ENCODE results near the gene SLC32A1. TPM values are rescaled to one million over a fixed set of nuclear protein-coding genes. Genes with fewer than 3 reads are reported as not detected.

Gene SLC32A1
- total RNA-seq, 1 donor from 2014 or later = not detected

GRCh38 chr20:38747495-38748096 is 23.3 kb downstream of the SLC32A1 start:
- intact Hi-C loops (cut with DNase I) = no loop called here
- DNase-seq (ENCODE audit: low spot score) = no peak

GRCh38 chr20:38748097-38748860 is 24.0 kb downstream of the SLC32A1 start, which contains the start of gene ACTR5:
Gene ACTR5 (plus strand): TSS chr20:38748460. CDS start chr20:38748479, 19 bp downstream.
- peak; percentile 98 for DNase-seq (ENCODE audit: low spot score)
- intact Hi-C loops (cut with DNase I) = no loop called here

GRCh38 chr20:38748861-38749149 is 24.5 kb downstream of the SLC32A1 start:
- no peak for DNase-seq (ENCODE audit: low spot score)
- intact Hi-C loops (cut with DNase I) = no loop called here

DNA sequence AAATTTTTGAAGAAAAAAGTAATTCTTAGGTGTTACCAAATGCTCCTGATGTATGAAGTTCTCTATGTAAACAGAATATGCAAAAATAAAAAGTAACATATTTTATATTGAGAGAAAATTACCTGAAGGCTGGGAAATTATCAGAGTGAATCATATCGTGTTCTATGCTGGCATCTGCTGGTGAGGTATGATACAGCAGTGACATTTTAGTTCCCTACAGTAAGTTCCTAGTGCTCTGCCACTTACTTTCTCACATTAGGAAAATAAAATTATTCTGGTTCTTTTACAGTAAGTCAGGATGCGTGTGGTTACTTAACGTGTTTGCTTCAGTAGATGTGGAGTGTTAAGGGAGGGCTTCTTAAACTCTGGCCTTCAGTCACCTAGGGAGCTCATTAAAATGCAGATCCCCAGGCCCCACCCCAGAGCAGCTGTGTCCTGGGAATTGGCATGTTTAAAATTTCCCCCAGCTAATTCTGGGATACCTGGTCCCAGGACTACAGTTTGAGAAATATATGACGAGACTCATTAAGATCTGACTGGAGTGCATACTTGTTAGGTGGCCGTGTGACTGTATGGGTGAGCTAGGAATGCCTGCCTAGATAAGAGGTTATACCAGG is 27.2 kb downstream of the SLC32A1 start:
- no peak for DNase-seq (ENCODE audit: low spot score)
- intact Hi-C loops (cut with DNase I) = loop anchor here (10.0 kb wide), 1 partner anchor 143 kb away; no protein-coding TSS in a partner anchor

- intact Hi-C loops (cut with DNase I) = loop anchor here (10.0 kb wide), 1 partner anchor 143 kb away; no protein-coding TSS in a partner anchor
- DNase-seq (ENCODE audit: low spot score) = no peak
Observed at GRCh38 chr20:38752029-38752428, 27.7 kb downstream of the SLC32A1 start.

- intact Hi-C loops (cut with DNase I) = loop anchor here (10.0 kb wide), 1 partner anchor 140 kb away; no protein-coding TSS in a partner anchor
- no peak for DNase-seq (ENCODE audit: low spot score)
Observed at GRCh38 chr20:38754924-38755323, 30.6 kb downstream of the SLC32A1 start.

GRCh38 chr20:38755324-38755910 is 31.1 kb downstream of the SLC32A1 start:
- intact Hi-C loops (cut with DNase I) = loop anchor here (10.0 kb wide), 1 partner anchor 139 kb away; no protein-coding TSS in a partner anchor
- no peak for DNase-seq (ENCODE audit: low spot score)

DNA sequence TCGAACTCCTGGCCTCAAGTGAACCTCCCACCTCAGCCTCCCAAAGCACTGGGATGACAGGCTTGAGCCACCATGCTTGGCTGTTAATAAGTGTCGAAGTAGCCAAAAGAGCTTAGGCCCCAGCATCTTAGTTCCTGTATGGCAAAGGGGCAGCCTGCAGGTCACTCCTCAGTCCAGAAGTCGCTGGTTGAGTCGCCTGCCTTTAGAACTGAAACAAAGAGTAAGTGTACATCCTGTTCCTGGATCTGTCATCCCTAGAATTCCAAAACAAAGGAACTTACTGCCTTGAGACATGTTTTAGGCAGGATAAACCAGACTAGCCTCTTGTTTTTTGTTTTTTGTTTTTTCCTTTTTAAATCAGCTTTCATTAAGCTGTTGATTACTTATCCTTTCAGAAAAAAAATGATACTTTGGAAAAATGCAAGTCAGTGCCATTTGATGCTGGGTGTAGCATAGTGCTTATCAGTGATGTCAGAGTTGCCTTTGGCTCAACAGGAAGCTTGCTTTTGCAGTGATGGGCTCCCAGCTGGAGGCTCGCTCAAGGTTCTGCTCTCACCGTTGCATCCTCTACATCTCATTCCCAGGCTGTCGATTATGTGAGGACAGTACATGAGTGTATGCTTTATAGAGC is 33.0 kb downstream of the SLC32A1 start:
- intact Hi-C loops (cut with DNase I) = loop anchor here (10.0 kb wide), 1 partner anchor 138 kb away; no protein-coding TSS in a partner anchor

DNA sequence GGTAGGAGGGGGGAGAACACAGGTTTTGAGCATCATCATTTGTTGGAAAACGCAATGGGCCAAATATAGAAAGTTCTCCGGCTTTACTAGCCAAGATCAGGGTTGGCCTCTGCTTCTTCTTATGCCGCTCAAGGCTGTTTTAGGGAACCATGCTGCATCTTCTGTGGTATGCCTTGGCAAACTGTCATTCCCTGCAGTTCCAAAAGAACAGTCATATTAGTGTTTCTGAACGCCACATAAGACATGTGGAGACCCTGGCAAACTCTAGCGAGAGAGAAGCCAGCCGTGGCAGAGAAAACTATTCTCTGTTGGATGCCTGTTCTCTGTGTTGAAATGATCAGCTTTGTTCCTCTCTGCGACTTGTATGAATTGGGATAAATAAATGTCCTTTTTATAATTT is 34.8 kb downstream of the SLC32A1 start:
- no peak for DNase-seq (ENCODE audit: low spot score)
- intact Hi-C loops (cut with DNase I) = loop anchor here (10.0 kb wide), 1 partner anchor 136 kb away; no protein-coding TSS in a partner anchor

More for the DNA sequence above, 33.0 kb downstream of the SLC32A1 start:
- no peak for DNase-seq (ENCODE audit: low spot score)

DNA sequence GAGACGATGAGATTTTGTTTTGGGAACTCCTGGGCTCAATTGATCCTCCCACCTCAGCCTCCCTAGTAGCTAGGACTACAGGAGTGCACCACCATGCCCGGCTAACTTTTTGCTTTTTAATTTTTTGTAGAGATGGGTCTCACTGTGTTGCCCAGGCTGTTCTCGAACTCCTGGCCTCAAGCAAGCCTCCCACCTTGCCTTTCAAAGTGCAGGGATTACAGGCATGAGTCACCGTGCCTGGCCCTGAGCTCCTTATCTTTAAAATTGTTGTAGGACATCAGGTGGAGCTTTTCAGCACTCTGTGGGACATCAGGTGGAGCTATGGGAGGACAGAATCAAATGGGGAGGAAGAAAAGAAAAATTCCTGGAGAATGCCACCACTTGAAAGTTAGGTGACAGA is 36.7 kb downstream of the SLC32A1 start:
- no peak for DNase-seq (ENCODE audit: low spot score)
- intact Hi-C loops (cut with DNase I) = no loop called here

- intact Hi-C loops (cut with DNase I) = no loop called here
- no peak for DNase-seq (ENCODE audit: low spot score)
Observed at GRCh38 chr20:38762174-38762573, 37.9 kb downstream of the SLC32A1 start.

DNA sequence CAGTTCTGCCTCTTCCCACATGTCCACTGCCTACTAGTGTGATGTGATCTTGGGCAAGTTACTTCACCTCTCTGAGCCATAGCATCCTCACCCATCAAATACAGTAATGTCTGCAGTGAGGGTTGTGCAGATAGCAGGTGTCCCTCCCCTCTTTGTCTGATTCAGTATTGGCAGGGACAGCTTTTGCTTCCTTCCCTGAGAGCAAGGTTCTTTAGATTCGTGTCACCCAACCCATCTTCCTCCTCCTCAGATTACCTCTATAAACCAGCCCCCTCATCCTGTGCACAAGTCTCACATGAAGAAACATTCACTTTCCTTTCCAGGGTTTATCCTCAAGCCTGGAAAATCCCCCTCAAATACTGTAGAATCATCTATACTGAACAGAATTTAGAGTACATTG is 39.3 kb downstream of the SLC32A1 start:
- DNase-seq (ENCODE audit: low spot score) = no peak
- intact Hi-C loops (cut with DNase I) = no loop called here

DNA sequence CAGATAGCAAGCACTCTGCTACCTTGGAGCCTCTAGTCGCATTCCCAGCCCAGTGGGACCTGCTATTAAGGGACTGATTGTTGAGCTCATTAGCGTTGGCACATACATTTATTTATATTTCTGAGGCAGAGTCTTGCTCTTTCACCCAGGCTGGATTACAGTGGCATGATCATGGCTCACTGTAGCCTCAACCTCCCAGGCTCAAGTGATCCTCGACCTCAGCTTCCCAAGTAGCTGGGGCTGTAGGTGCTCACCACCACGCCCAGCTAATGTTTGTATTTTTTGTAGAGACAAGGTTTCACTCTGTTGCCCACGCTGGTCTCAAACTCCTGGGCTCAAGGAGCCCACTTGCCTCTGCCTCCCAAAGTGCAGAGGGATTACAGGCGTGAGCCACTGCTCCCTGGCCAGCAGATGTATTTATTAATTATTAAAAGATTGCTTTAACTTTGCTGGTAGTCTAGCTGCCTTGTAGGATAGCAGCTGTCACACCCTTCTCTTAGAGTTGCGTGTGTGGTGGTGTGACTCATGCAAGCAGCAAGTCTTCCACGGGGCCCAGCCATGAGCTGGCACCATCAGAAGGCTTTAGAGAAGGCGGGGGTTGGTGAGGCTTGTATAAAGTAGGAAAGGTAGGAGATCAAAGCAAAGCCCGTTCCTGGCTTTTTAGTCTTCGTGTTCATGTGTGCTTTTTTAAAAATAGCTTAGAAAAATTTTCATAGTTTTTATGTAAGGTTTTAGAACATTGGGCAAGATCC is 40.5 kb downstream of the SLC32A1 start:
- no peak for DNase-seq (ENCODE audit: low spot score)
- intact Hi-C loops (cut with DNase I) = no loop called here

DNA sequence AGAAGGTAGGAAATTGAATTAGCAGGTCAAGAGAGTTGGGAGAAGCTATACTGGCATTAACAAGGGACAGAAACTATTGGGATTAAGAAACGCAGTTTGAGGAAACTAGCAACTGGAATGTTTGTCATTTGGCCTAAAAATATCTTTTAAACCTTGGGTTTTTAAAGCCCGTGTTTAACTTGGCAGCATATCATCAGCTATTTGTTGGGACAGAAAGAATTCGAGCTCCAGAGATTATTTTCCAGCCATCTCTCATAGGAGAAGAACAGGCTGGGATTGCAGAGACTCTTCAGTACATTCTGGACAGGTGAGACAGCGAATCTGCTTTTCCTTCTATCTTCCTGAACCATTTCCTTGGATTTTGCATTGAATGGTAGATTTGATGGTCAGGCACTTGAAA is 41.8 kb downstream of the SLC32A1 start:
- DNase-seq (ENCODE audit: low spot score) = no peak
- intact Hi-C loops (cut with DNase I) = no loop called here

DNA sequence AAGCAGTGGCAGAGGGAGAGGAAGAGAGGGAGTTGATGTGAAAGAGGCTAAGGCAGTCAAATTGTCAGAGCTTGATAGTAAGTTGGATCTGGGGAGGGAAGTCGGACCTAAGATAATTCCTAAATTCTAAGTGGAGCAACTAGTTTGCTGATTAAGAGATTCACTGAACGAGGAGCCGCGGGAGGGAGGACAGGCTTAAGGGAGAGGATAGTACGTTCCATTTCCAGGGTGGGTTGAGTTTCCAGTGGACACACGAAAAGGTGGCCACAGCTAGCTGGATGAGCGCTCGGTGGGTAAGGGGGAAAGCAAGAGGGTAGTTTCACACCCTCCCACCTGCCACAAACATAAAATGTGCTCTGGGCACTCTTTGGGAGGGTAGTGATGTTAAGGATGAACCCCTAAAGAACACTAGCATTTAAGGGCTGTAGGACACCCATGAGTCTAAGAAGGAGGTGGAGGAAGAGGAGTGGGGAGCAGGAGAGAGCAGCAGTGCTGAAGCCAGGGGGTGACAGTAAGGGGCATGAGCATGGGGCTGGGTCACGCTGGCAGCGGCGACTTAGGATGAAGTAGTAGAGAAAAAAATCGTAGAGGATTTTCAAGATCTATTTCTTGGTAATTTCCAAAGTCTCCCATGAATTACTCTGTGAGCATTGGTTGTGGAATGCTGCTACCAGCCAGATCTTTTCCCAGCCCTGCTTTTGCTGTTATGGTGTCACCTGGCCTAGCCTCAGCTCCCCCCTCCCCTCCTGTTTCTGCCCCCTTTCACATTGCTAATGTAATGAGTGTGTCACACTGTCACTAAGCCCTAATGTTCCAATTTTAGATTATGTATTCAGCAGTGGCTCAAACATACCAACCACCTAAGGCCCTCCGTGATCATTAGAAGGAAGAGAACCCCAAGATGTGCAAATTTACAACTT is 45.4 kb downstream of the SLC32A1 start:
- DNase-seq (ENCODE audit: low spot score) = no peak
- intact Hi-C loops (cut with DNase I) = no loop called here

DNA sequence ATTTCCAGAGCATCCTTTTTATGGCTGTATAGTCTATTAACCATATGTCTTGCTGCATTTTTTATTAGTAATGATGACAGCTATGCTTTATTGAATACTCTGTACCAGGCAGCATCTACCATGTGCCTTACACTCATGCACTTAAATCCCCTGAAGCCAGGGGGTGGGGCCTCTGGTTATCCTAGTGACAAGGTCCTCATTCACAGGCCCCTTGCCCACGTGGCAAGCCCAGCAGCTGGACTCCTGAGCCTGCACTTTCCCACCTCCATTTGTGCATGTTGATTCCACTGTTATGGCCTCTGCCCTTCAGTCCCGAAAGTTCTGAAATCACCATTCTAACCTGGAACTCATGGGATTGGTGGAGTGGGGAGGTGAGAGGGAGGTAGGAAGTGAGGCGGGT is 46.3 kb downstream of the SLC32A1 start:
- DNase-seq (ENCODE audit: low spot score) = no peak
- intact Hi-C loops (cut with DNase I) = no loop called here

- intact Hi-C loops (cut with DNase I) = no loop called here
- DNase-seq (ENCODE audit: low spot score) = no peak
Observed at GRCh38 chr20:38770970-38771369, 46.7 kb downstream of the SLC32A1 start.

DNA sequence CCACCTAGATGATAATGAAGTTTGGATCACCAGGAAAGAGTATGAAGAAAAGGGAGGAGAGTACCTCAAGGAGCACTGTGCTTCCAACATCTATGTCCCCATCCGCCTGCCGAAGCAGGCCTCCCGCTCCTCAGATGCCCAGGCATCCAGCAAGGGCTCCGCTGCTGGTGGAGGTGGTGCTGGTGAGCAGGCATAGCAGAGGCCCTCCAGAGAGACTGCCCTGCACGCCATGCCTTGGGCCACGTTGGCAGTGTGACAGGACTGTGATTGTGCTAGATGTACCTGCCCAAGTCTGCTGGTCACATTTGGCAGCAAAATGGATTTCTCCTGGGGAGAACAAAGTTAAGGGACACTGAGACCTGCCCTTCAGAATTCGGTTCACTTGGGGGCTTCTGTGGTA is 47.3 kb downstream of the SLC32A1 start:
- no peak for DNase-seq (ENCODE audit: low spot score)
- intact Hi-C loops (cut with DNase I) = no loop called here

All from cardiac septum (tissue), 1 donor.